Nucleus accumbens (tissue), 56 donors: ENCODE results near the gene THY1.
A peak's percentile ranks its signal among the peaks of the same experiment; 100 is the strongest.
"Not testable (repeated sequence)": the region's sequence is repeated elsewhere in the genome, so short reads cannot be mapped to it uniquely, and the experiment has no call there.

Source experiments
- DNase-seq, 56 donors: peaks; one replicate each; lab custom pipeline; 2025; lab: John Stamatoyannopoulos, UW

Gene THY1

GRCh38 chr11:119389611-119390254 is 33.2 kb downstream of the THY1 start:
- DNase-seq: no peak

GRCh38 chr11:119388103-119388502 is 34.9 kb downstream of the THY1 start:
- DNase-seq: no peak

- no peak for DNase-seq
These were observed 38.6 kb downstream of the THY1 start for GRCh38 chr11:119384332-119384731.

- not testable (repeated sequence) for DNase-seq
These were observed 40.5 kb downstream of the THY1 start for GRCh38 chr11:119382513-119382912.

GRCh38 chr11:119382101-119382500 is 40.9 kb downstream of the THY1 start:
- no peak for DNase-seq

- peak; percentile 81 to 99 (median 96) for DNase-seq
These were observed 41.6 kb downstream of the THY1 start, which contains the start of gene USP2 for GRCh38 chr11:119381181-119381988. USP2 (minus strand) TSS chr11:119381690; CDS start chr11:119373480, 8,210 bp downstream.

- peak in 1 of 56 donors; percentile 47 for DNase-seq
These were observed 42.2 kb downstream of the THY1 start for GRCh38 chr11:119380827-119381180.

GRCh38 chr11:119380160-119380826 is 42.7 kb downstream of the THY1 start:
- DNase-seq: no peak

GRCh38 chr11:119378851-119379465 is 44.0 kb downstream of the THY1 start:
- DNase-seq: no peak

- DNase-seq: no peak
These were observed 44.9 kb downstream of the THY1 start for GRCh38 chr11:119377961-119378667.

- no peak for DNase-seq
These were observed 45.7 kb downstream of the THY1 start for GRCh38 chr11:119377112-119377901.

GRCh38 chr11:119376197-119376847 is 46.6 kb downstream of the THY1 start:
- DNase-seq: peak in 55 of 56 donors; percentile 62 to 98 (median 92)

GRCh38 chr11:119375337-119376196 is 47.4 kb downstream of the THY1 start:
- peak in 52 of 56 donors; percentile 45 to 93 (median 81) for DNase-seq

- DNase-seq: peak in 40 of 56 donors; percentile 33 to 83 (median 69)
These were observed 48.2 kb downstream of the THY1 start for GRCh38 chr11:119374632-119375336.

- DNase-seq: peak in 46 of 56 donors; percentile 35 to 91 (median 77)
These were observed 48.9 kb downstream of the THY1 start for GRCh38 chr11:119373921-119374631.
